GM18873 (cell line): ENCODE measurements around the gene SEZ6L2.
"Not testable (repeated sequence)": the region's sequence is repeated elsewhere in the genome, so short reads cannot be mapped to it uniquely, and the experiment has no call there.

ENCODE experiments used
- ATAC-seq: cut with Tn5 transposase; IDR thresholded peaks from one replicate; pipeline ENCODE4 v1.9.1; 2021; ENCODE audit warnings: mild to moderate bottlenecking, moderate library complexity, moderate number of reproducible peaks; ENCODE audit not compliant: unreplicated experiment, low FRiP score

Gene SEZ6L2

GRCh38 chr16:29910819-29911675 lies 11.7 kb upstream of the SEZ6L2 start:
- no peak for ATAC-seq

- not testable (repeated sequence) for ATAC-seq
Observed at GRCh38 chr16:29909851-29910250, 10.5 kb upstream of the SEZ6L2 start.

GRCh38 chr16:29909391-29909790 lies 10.0 kb upstream of the SEZ6L2 start:
- ATAC-seq = no peak

- no peak for ATAC-seq
Observed at GRCh38 chr16:29908719-29909220, 9.4 kb upstream of the SEZ6L2 start.

- ATAC-seq = no peak
Observed at GRCh38 chr16:29907973-29908372, 8.6 kb upstream of the SEZ6L2 start.

GRCh38 chr16:29906520-29907244 lies 7.3 kb upstream of the SEZ6L2 start:
- no peak for ATAC-seq

- ATAC-seq = no peak
Observed at GRCh38 chr16:29905668-29906067, 6.3 kb upstream of the SEZ6L2 start.

GRCh38 chr16:29904947-29905346 lies 5.6 kb upstream of the SEZ6L2 start:
- ATAC-seq = no peak

- no peak for ATAC-seq
Observed at GRCh38 chr16:29903590-29903989, 4.2 kb upstream of the SEZ6L2 start.

GRCh38 chr16:29901607-29901945 lies 2.2 kb upstream of the SEZ6L2 start:
- ATAC-seq = no peak

- no peak for ATAC-seq
Observed at GRCh38 chr16:29900888-29901606, 1.7 kb upstream of the SEZ6L2 start.

- ATAC-seq = no peak
Observed at GRCh38 chr16:29900102-29900887, 945 bp upstream of the SEZ6L2 start, which contains the start of gene ASPHD1. ASPHD1 (plus strand) TSS chr16:29900488; CDS start chr16:29900972, 484 bp downstream.

GRCh38 chr16:29898804-29899515 lies 390 bp downstream of the SEZ6L2 start:
- no peak for ATAC-seq

GRCh38 chr16:29898135-29898803 lies 1.1 kb downstream of the SEZ6L2 start:
- ATAC-seq = no peak

GRCh38 chr16:29897333-29897732 lies 2.0 kb downstream of the SEZ6L2 start:
- no peak for ATAC-seq

GRCh38 chr16:29896841-29897240 lies 2.5 kb downstream of the SEZ6L2 start:
- no peak for ATAC-seq

- no peak for ATAC-seq
Observed at GRCh38 chr16:29894352-29894751, 5.0 kb downstream of the SEZ6L2 start.

GRCh38 chr16:29893553-29893952 lies 5.8 kb downstream of the SEZ6L2 start:
- no peak for ATAC-seq

GRCh38 chr16:29892458-29892813 lies 6.9 kb downstream of the SEZ6L2 start:
- no peak for ATAC-seq
